Neutrophil (primary cell): ENCODE results near the gene SNX20.

Experiments
- H3K27ac ChIP-seq: fragments of 200-600 bp; sonication (generic); 2 replicates; pipeline ENCODE4 v1.5.1; 2016; ENCODE audit warnings: mild to moderate bottlenecking, moderate library complexity
- H3K27me3 ChIP-seq: fragments of 200-600 bp; sonication (generic); 2 replicates; pipeline ENCODE4 v1.6.0; 2016; ENCODE audit warnings: mild to moderate bottlenecking
- H3K36me3 ChIP-seq: fragments of 200-600 bp; sonication (generic); 2 replicates; pipeline ENCODE4 v1.5.1; 2017
- H3K4me1 ChIP-seq, 2 experiments: fragments of 200-600 bp in 1 of 2; sonication (generic) in 1 of 2; 1 replicate in 1 of 2; 2 replicates in 1 of 2; pipeline versions ENCODE4 v1.5.1 to v1.6.1; 2013 to 2016; ENCODE audit warnings: low read depth in 1 of 2, low read length in 1 of 2, mild to moderate bottlenecking in 1 of 2, moderate library complexity in 1 of 2; ENCODE audit not compliant: control insufficient read depth in 1 of 2, insufficient read depth in 1 of 2
- H3K4me3 ChIP-seq, 2 experiments: fragments of 200-600 bp in 1 of 2; sonication (generic) in 1 of 2; 1 replicate in 1 of 2; 2 replicates in 1 of 2; pipeline ENCODE4 v1.5.1; 2013 to 2016; ENCODE audit warnings: low read depth in 1 of 2, low read length in 1 of 2, mild to moderate bottlenecking in 1 of 2, moderate library complexity in 1 of 2
- H3K9me3 ChIP-seq: fragments of 200-600 bp; sonication (generic); 2 replicates; pipeline ENCODE4 v1.5.1; 2016
- TF ChIP-seq, protein P1 (sequence below): fragments of 200-600 bp; sonication (generic); IDR thresholded peaks from 2 replicates; pipeline ENCODE4 v1.5.1; 2016; ENCODE audit warnings: antibody characterized with exemption

Gene SNX20, protein sequence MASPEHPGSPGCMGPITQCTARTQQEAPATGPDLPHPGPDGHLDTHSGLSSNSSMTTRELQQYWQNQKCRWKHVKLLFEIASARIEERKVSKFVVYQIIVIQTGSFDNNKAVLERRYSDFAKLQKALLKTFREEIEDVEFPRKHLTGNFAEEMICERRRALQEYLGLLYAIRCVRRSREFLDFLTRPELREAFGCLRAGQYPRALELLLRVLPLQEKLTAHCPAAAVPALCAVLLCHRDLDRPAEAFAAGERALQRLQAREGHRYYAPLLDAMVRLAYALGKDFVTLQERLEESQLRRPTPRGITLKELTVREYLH

DNA sequence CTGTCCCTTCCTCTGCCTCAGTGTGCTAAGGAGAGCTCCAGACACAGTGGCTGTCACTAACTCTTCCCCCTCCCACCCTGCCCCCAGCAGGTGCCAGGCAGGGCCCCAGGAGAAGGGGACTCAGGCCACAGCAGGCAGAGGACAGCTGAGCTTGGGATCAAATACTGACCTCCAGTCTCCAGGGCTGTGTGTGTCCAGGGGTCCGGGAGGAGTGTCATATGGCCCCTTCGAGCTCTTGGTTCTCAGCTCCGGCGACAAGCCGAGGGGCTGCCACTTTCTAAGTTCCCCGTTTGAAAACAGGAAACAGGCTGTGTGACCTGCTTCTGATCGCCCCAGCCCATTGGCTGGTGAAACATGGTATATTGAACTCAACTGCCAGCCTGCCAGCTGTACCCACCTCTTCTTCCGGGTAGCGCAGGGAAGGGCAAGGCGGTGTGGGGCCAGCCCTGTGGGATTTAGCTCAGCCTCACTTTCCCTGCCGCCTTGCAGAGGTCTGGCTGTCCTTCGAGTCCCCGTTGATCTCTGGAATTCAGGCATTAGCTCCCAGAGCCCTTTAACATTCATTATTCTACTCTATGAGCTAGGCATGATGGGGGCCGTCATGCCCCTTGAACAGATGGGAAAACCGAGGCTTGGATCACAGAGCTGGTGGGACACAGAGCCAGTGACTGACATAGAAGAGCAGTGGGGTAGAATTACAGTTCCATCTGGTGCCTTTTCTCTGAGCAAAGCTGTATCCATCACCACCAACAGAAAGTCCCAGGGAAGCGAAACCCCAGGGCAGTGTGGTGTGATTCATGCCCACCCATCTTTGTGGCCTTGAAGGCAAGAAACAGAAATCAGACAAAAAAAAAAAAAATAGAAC, at the start of gene SNX20:
Gene SNX20 (minus strand): TSS at position 292 of the 865 bp plus-strand sequence. CDS start 3,786 bp downstream, outside the sequence.
- Histone ChIP-seq H3K36me3 (peaks cover 34% of the 10 kb centered on the region), H3K27me3 (no peaks in the 10 kb centered on the region), H3K9me3 (no peaks in the 10 kb centered on the region), H3K4me3 (peak within 1 kb of the TSS; percentile 72 to 86), H3K4me1 (peaks cover 86 to 97% of the 10 kb centered on the region in 2 experiments), H3K27ac (peak within 1 kb of the TSS; percentile 92)
- TF ChIP-seq, protein P1, sequence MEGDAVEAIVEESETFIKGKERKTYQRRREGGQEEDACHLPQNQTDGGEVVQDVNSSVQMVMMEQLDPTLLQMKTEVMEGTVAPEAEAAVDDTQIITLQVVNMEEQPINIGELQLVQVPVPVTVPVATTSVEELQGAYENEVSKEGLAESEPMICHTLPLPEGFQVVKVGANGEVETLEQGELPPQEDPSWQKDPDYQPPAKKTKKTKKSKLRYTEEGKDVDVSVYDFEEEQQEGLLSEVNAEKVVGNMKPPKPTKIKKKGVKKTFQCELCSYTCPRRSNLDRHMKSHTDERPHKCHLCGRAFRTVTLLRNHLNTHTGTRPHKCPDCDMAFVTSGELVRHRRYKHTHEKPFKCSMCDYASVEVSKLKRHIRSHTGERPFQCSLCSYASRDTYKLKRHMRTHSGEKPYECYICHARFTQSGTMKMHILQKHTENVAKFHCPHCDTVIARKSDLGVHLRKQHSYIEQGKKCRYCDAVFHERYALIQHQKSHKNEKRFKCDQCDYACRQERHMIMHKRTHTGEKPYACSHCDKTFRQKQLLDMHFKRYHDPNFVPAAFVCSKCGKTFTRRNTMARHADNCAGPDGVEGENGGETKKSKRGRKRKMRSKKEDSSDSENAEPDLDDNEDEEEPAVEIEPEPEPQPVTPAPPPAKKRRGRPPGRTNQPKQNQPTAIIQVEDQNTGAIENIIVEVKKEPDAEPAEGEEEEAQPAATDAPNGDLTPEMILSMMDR: peak; percentile 25

DNA sequence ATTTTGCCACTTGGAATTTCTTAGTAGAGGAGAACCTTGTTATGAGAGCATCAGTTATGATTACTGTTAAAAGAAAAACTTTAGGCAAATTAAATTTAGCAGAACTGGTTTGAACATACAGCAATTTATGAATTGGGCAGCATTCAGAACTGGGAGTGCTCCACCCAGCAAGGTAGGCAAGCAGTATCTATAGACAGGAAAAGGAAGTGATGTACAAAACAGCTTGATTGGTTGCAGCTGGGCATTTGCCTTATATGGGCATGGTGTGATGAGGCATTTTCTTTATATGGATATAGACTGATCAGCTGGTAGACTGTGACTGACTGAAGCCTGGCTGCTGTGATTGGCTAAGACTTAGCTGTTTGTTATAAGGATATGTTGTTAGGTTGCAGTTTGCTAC, 43.2 kb upstream of the SNX20 start:
- H3K4me1 ChIP-seq: peaks cover 29 to 39% of the 10 kb centered on the region in 2 experiments
- H3K27ac ChIP-seq: peak overlapping the region; percentile 85
- H3K9me3 ChIP-seq: no peaks in the 10 kb centered on the region
- H3K36me3 ChIP-seq: peaks cover 71% of the 10 kb centered on the region
- H3K27me3 ChIP-seq: no peaks in the 10 kb centered on the region
- no peak overlapping the region for H3K4me3 ChIP-seq
- TF ChIP-seq, protein P1: no peak

DNA sequence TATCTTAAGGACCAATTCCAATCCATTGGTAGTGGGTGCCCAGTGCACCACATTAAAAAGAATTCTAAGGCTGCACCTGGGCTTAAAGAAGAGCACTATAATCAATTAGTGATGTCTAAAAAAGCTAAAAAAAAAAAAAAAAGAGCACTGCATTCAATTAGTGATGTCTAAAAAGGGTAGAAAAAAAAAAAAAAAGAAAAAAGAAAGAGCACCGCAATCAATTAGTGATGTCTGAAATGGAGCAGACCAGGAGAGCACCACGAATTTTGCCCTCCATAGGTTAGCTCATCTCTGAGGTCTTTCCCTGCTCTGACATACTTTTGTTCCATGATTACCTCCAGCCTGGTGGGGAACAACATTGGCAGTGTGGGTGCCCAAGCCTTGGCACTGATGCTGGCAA, 41.8 kb upstream of the SNX20 start:
- Histone ChIP-seq H3K9me3 (no peaks in the 10 kb centered on the region), H3K27ac (no peak overlapping the region)
- TF ChIP-seq, protein P1: no peak

DNA sequence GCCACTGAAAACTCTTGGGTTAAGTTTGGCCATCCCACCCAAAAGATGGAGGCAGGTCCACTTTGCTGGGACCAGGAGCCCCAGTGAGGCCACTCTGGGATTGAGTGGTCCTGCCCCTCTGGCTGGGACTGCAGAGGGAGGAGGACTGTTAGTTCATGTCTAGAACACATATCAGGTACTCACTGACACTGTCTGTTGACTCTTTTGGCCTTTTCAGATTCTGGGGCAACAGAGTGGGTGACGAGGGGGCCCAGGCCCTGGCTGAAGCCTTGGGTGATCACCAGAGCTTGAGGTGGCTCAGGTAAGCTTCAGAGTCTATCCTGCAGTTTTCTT, 41.3 kb upstream of the SNX20 start:
- Histone ChIP-seq H3K4me1 (peaks cover 48 to 58% of the 10 kb centered on the region in 2 experiments), H3K27me3 (no peaks in the 10 kb centered on the region), H3K27ac (peak overlapping the region; percentile 47), H3K4me3 (no peak overlapping the region), H3K9me3 (no peaks in the 10 kb centered on the region), H3K36me3 (peaks cover 69% of the 10 kb centered on the region)
- TF ChIP-seq, protein P1: no peak

More for the DNA sequence above, 41.8 kb upstream of the SNX20 start:
- H3K27me3 ChIP-seq: no peaks in the 10 kb centered on the region
- H3K36me3 ChIP-seq: peaks cover 69% of the 10 kb centered on the region
- peaks cover 42 to 52% of the 10 kb centered on the region in 2 experiments for H3K4me1 ChIP-seq
- H3K4me3 ChIP-seq: no peak overlapping the region

DNA sequence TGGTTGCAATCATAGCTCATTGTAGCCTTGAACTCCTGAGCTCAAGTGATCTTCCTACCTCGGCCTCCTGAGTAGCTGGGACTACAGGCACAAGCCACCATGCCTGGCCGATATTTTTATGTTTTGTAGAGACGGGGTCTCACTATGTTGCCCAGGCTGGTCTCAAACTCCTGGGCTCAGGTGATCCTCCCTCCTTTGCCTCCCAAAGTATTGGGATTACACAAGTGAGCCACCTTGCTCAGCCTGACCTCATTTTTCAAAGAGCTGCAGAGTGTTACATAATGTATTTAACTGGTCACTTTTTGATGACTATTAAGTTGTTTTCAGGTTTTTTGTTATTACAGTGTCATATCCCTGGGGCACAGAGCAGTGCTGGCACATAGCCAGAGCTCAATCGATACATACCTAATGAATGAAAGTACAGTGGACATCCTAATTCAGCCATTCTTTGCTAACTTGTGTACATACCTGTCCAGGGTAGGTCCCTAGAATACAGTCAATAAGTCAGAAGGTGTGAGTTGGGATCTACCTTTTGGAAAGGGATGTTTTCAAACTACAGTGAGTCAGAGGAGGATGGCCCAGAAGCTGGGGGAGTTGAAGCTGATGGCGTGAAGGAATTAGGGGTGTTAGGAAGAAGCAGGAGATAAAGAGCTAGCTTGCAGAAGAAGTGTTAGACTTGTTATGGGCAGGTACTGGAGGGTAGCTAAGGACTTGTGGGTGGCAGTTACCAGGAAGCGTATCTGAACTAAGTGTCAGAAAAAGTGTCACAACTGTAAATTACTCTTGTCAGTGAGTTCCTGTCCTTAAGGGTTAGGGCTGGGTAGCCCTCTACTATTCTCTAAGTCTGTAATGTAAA, 40.7 kb upstream of the SNX20 start:
- TF ChIP-seq, protein P1: no peak
- Histone ChIP-seq H3K27ac (peak overlapping the region; percentile 47), H3K27me3 (no peaks in the 10 kb centered on the region), H3K9me3 (no peaks in the 10 kb centered on the region), H3K4me1 (peaks cover 54 to 64% of the 10 kb centered on the region in 2 experiments), H3K36me3 (peaks cover 68% of the 10 kb centered on the region), H3K4me3 (no peak overlapping the region)
